Measurements from ENCODE around the gene LCN10.

The LCN10 gene

DNA sequence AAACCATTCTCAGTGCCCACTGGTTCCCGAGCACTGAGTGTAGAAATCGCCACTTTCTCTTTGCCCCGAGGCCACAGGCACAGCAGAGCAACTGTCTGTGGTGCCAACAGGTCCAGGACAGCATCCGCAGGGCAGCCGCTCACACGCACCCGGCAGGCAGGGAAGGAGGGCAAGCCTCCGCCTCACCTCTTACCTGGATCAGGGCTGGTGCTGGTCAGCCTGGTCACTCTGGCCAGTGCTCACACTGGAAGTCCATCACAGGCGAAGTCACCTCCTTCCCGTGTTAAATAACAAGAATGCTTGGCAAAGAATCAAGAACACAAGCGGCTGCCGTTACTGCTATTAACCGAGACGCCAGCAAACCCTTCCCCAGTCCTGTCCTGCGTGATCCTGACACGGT lies 16.6 kb downstream of the LCN10 start:
- no peaks in the 10 kb centered on the region for H3K27me3 ChIP-seq (ENCODE audit: control insufficient read depth in 1 of 2, insufficient read depth in 1 of 2, low read length in 2 of 2)
- H3K14ac ChIP-seq (ENCODE audit: low read length in 2 of 2) = peak overlapping the region in 1 of 2 experiments; percentile 41
- no peak overlapping the region for H2BK5ac ChIP-seq (ENCODE audit: low read depth, low read length, poor library complexity, severe bottlenecking)
- H4K91ac ChIP-seq (ENCODE audit: low read length) = no peak overlapping the region
- H3K4me1 ChIP-seq (ENCODE audit: control insufficient read depth, insufficient read depth, low read depth, low read length) = peaks cover 46% of the 10 kb centered on the region
- peak overlapping the region; percentile 94 for H3K9ac ChIP-seq (ENCODE audit: low read length)
- no peak overlapping the region for H3K4ac ChIP-seq (ENCODE audit: low read depth in 1 of 2, low read length in 2 of 2)
- H3K27ac ChIP-seq (ENCODE audit: low read length, poor library complexity, severe bottlenecking) = no peak overlapping the region
- peaks cover 46 to 57% of the 10 kb centered on the region in 2 experiments for H3K36me3 ChIP-seq (ENCODE audit: control insufficient read depth in 1 of 2, insufficient read depth in 2 of 2, low read depth in 1 of 2, low read length in 2 of 2)
- H2AK5ac ChIP-seq (ENCODE audit: low read length, severe bottlenecking) = no peak overlapping the region
- peak overlapping the region; percentile 33 to 99 for H3K4me3 ChIP-seq (ENCODE audit: insufficient read depth in 1 of 2, low read depth in 1 of 2, low read length in 2 of 2)
- peaks cover 21% of the 10 kb centered on the region for H3K79me1 ChIP-seq (replicated peaks; ENCODE audit: low read length, poor library complexity, severe bottlenecking)
- no peaks in the 10 kb centered on the region for H3K9me3 ChIP-seq (ENCODE audit: control insufficient read depth, low read length)
- H3K23ac ChIP-seq (ENCODE audit: low read length in 2 of 2) = peak overlapping the region in 1 of 2 experiments; percentile 28
- no peak for DNase-seq
- no peak overlapping the region for H2AFZ ChIP-seq (ENCODE audit: low read depth, low read length)
- H4K8ac ChIP-seq (ENCODE audit: low read length) = no peak overlapping the region
- peak overlapping the region in 1 of 2 experiments; percentile 67 for H3K18ac ChIP-seq (ENCODE audit: low read depth in 1 of 2, low read length in 2 of 2)
- peak overlapping the region in 1 of 2 experiments; percentile 21 for H2BK12ac ChIP-seq (ENCODE audit: low read length in 2 of 2)
- 74% methylated on average over 16 of the region's 16 CpGs for WGBS
- H3K4me2 ChIP-seq (ENCODE audit: low read length, poor library complexity, severe bottlenecking) = peak overlapping the region; percentile 95
- peak overlapping the region; percentile 17 for H2BK15ac ChIP-seq (ENCODE audit: low read depth, poor library complexity, severe bottlenecking)
- H2BK120ac ChIP-seq (ENCODE audit: low read depth, low read length) = no peak overlapping the region

DNA sequence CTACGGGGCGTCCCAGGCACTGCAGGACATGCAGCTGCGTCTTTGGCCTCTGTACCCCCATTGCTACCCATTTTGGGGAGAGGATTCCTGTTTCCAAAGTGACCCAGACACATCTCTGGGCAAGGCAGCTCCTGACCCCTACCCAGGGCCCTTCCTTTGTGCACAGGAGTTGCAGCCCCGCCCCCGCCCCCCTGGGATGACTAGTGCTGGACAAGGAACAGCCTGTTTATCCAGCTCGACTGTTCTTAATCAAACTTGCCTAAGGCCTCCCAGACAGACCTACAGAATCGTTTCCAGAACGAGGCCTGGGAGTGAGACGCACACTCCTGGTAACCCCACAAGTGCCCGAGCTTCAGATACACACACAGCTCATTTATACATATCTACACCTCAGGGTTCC lies 17.1 kb downstream of the LCN10 start:
- no peak overlapping the region for H2BK5ac ChIP-seq (ENCODE audit: low read depth, low read length, poor library complexity, severe bottlenecking)
- peaks cover 51% of the 10 kb centered on the region for H3K4me1 ChIP-seq (ENCODE audit: control insufficient read depth, insufficient read depth, low read depth, low read length)
- H2BK12ac ChIP-seq (ENCODE audit: low read length in 2 of 2) = no peak overlapping the region
- H3K27ac ChIP-seq (ENCODE audit: low read length, poor library complexity, severe bottlenecking) = no peak overlapping the region
- H4K8ac ChIP-seq (ENCODE audit: low read length) = no peak overlapping the region
- H2BK15ac ChIP-seq (ENCODE audit: low read depth, poor library complexity, severe bottlenecking) = no peak overlapping the region
- H3K9me3 ChIP-seq (ENCODE audit: control insufficient read depth, low read length) = no peaks in the 10 kb centered on the region
- H3K9ac ChIP-seq (ENCODE audit: low read length) = peak overlapping the region; percentile 94
- H3K4me2 ChIP-seq (ENCODE audit: low read length, poor library complexity, severe bottlenecking) = peak overlapping the region; percentile 95
- H2AFZ ChIP-seq (ENCODE audit: low read depth, low read length) = no peak overlapping the region
- H3K27me3 ChIP-seq (ENCODE audit: control insufficient read depth in 1 of 2, insufficient read depth in 1 of 2, low read length in 2 of 2) = no peaks in the 10 kb centered on the region
- peak; percentile 58 for DNase-seq
- H2BK120ac ChIP-seq (ENCODE audit: low read depth, low read length) = no peak overlapping the region
- H3K18ac ChIP-seq (ENCODE audit: low read depth in 1 of 2, low read length in 2 of 2) = no peak overlapping the region
- H3K14ac ChIP-seq (ENCODE audit: low read length in 2 of 2) = peak overlapping the region in 1 of 2 experiments; percentile 51
- 55% methylated on average over 10 of the region's 10 CpGs for WGBS
- H3K79me1 ChIP-seq (replicated peaks; ENCODE audit: low read length, poor library complexity, severe bottlenecking) = peaks cover 21% of the 10 kb centered on the region
- H3K4ac ChIP-seq (ENCODE audit: low read depth in 1 of 2, low read length in 2 of 2) = no peak overlapping the region
- H3K23ac ChIP-seq (ENCODE audit: low read length in 2 of 2) = no peak overlapping the region
- H2AK5ac ChIP-seq (ENCODE audit: low read length, severe bottlenecking) = no peak overlapping the region
- peaks cover 50 to 62% of the 10 kb centered on the region in 2 experiments for H3K36me3 ChIP-seq (ENCODE audit: control insufficient read depth in 1 of 2, insufficient read depth in 2 of 2, low read depth in 1 of 2, low read length in 2 of 2)
- peak overlapping the region in 1 of 2 experiments; percentile 99 for H3K4me3 ChIP-seq (ENCODE audit: insufficient read depth in 1 of 2, low read depth in 1 of 2, low read length in 2 of 2)
- H4K91ac ChIP-seq (ENCODE audit: low read length) = no peak overlapping the region

DNA sequence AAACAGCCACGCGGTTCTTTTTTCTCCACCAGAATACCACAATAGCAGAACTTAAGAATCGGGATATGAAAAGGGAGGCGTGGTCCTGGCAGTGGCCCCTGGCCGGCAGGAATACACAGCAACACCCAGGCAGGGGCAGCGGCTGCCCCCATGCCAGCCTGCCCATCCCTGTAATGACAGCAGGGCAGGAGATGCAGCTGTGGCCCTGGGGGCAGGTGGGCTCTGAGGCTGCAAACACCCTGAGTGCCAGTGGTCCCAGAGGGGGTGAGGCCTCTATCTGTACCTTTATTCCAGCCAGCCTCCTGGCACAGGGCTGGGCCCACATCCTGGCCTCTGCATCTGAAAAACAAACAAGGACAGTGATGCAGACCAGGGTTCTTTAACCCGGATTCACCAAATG lies 18.0 kb downstream of the LCN10 start:
- Histone ChIP-seq H3K14ac (ENCODE audit: low read length in 2 of 2) (no peak overlapping the region), H4K91ac (ENCODE audit: low read length) (no peak overlapping the region), H2BK12ac (ENCODE audit: low read length in 2 of 2) (no peak overlapping the region), H2AFZ (ENCODE audit: low read depth, low read length) (no peak overlapping the region), H4K8ac (ENCODE audit: low read length) (no peak overlapping the region), H3K4me1 (ENCODE audit: control insufficient read depth, insufficient read depth, low read depth, low read length) (peaks cover 55% of the 10 kb centered on the region), H3K27ac (ENCODE audit: low read length, poor library complexity, severe bottlenecking) (no peak overlapping the region), H2BK5ac (ENCODE audit: low read depth, low read length, poor library complexity, severe bottlenecking) (no peak overlapping the region), H2AK5ac (ENCODE audit: low read length, severe bottlenecking) (no peak overlapping the region), H3K9ac (ENCODE audit: low read length) (no peak overlapping the region), H3K27me3 (ENCODE audit: control insufficient read depth in 1 of 2, insufficient read depth in 1 of 2, low read length in 2 of 2) (no peaks in the 10 kb centered on the region), H3K79me1 (replicated peaks; ENCODE audit: low read length, poor library complexity, severe bottlenecking) (peaks cover 18% of the 10 kb centered on the region), H3K4ac (ENCODE audit: low read depth in 1 of 2, low read length in 2 of 2) (no peak overlapping the region), H2BK120ac (ENCODE audit: low read depth, low read length) (no peak overlapping the region), H3K4me2 (ENCODE audit: low read length, poor library complexity, severe bottlenecking) (no peak overlapping the region), H3K36me3 (ENCODE audit: control insufficient read depth in 1 of 2, insufficient read depth in 2 of 2, low read depth in 1 of 2, low read length in 2 of 2) (peaks cover 50 to 63% of the 10 kb centered on the region in 2 experiments), H3K4me3 (ENCODE audit: insufficient read depth in 1 of 2, low read depth in 1 of 2, low read length in 2 of 2) (no peak overlapping the region), H2BK15ac (ENCODE audit: low read depth, poor library complexity, severe bottlenecking) (no peak overlapping the region), H3K23ac (ENCODE audit: low read length in 2 of 2) (no peak overlapping the region), H3K9me3 (ENCODE audit: control insufficient read depth, low read length) (no peaks in the 10 kb centered on the region), H3K18ac (ENCODE audit: low read depth in 1 of 2, low read length in 2 of 2) (no peak overlapping the region)
- no peak for DNase-seq
- 99% methylated on average over 7 of the region's 7 CpGs for WGBS

DNA sequence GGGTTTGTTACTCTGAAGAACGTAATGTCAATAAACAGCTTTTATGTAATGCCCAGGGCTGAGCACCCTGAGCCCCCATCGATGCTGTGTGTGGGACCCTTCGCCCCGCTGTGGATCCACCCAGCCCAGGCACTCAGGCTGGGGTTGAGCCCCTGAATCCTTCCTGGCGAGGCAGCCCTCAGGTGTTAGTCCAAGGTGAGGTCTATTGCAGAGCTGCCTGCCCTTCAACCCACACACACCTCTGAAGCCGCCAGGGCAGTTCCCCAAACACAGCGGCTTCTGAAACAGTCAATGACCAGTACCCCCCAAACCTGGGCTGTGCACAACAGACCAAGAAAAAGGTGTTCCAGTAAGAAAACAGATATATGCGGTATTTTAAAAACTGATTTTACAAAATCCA lies 18.8 kb downstream of the LCN10 start:
- Histone ChIP-seq H3K36me3 (ENCODE audit: control insufficient read depth in 1 of 2, insufficient read depth in 2 of 2, low read depth in 1 of 2, low read length in 2 of 2) (peaks cover 50 to 63% of the 10 kb centered on the region in 2 experiments), H3K4me1 (ENCODE audit: control insufficient read depth, insufficient read depth, low read depth, low read length) (peaks cover 57% of the 10 kb centered on the region), H3K14ac (ENCODE audit: low read length in 2 of 2) (no peak overlapping the region), H2BK5ac (ENCODE audit: low read depth, low read length, poor library complexity, severe bottlenecking) (no peak overlapping the region), H2BK120ac (ENCODE audit: low read depth, low read length) (no peak overlapping the region), H2AFZ (ENCODE audit: low read depth, low read length) (no peak overlapping the region), H3K79me1 (replicated peaks; ENCODE audit: low read length, poor library complexity, severe bottlenecking) (peaks cover 14% of the 10 kb centered on the region), H3K27me3 (ENCODE audit: control insufficient read depth in 1 of 2, insufficient read depth in 1 of 2, low read length in 2 of 2) (no peaks in the 10 kb centered on the region), H2AK5ac (ENCODE audit: low read length, severe bottlenecking) (no peak overlapping the region), H3K27ac (ENCODE audit: low read length, poor library complexity, severe bottlenecking) (no peak overlapping the region), H3K23ac (ENCODE audit: low read length in 2 of 2) (no peak overlapping the region), H4K8ac (ENCODE audit: low read length) (no peak overlapping the region), H2BK12ac (ENCODE audit: low read length in 2 of 2) (no peak overlapping the region), H3K18ac (ENCODE audit: low read depth in 1 of 2, low read length in 2 of 2) (no peak overlapping the region), H3K4me3 (ENCODE audit: insufficient read depth in 1 of 2, low read depth in 1 of 2, low read length in 2 of 2) (no peak overlapping the region), H3K9me3 (ENCODE audit: control insufficient read depth, low read length) (no peaks in the 10 kb centered on the region), H4K91ac (ENCODE audit: low read length) (no peak overlapping the region), H3K9ac (ENCODE audit: low read length) (no peak overlapping the region), H3K4me2 (ENCODE audit: low read length, poor library complexity, severe bottlenecking) (no peak overlapping the region), H3K4ac (ENCODE audit: low read depth in 1 of 2, low read length in 2 of 2) (no peak overlapping the region), H2BK15ac (ENCODE audit: low read depth, poor library complexity, severe bottlenecking) (no peak overlapping the region)
- DNase-seq = no peak
- 99% methylated on average over 7 of the region's 8 CpGs for WGBS
